Measurements from ENCODE around the gene SNX32.

GRCh38 chr11:65814986-65815565 is 18.7 kb upstream of the SNX32 start:
- TF ChIP-seq, protein P1, sequence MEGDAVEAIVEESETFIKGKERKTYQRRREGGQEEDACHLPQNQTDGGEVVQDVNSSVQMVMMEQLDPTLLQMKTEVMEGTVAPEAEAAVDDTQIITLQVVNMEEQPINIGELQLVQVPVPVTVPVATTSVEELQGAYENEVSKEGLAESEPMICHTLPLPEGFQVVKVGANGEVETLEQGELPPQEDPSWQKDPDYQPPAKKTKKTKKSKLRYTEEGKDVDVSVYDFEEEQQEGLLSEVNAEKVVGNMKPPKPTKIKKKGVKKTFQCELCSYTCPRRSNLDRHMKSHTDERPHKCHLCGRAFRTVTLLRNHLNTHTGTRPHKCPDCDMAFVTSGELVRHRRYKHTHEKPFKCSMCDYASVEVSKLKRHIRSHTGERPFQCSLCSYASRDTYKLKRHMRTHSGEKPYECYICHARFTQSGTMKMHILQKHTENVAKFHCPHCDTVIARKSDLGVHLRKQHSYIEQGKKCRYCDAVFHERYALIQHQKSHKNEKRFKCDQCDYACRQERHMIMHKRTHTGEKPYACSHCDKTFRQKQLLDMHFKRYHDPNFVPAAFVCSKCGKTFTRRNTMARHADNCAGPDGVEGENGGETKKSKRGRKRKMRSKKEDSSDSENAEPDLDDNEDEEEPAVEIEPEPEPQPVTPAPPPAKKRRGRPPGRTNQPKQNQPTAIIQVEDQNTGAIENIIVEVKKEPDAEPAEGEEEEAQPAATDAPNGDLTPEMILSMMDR (IDR thresholded peaks at IDR 0.05; ENCODE audit: low read depth, low read length), result no peak
- no peak for TF ChIP-seq EZH2phosphoT487 (IDR thresholded peaks at IDR 0.05; ENCODE audit: low read depth)

All from OCI-LY3 (cell line).